HCT116 (cell line): ENCODE measurements around the gene TLCD3B.

Experiments used
- CTCF ChIP-seq, 3 experiments: fragments of 200-600 bp in 1 of 3; sonication (generic) in 1 of 3; IDR thresholded peaks in 2 of 3; conservative IDR thresholded peaks in 1 of 3; 2 replicates each; pipeline ENCODE4 v1.5.1; 2012 to 2017; ENCODE audit warnings: low read depth in 2 of 3, low read length in 2 of 3, antibody characterized with exemption in 1 of 3, borderline replicate concordance in 1 of 3, control low read depth in 1 of 3, mild to moderate bottlenecking in 1 of 3, mixed read lengths in 1 of 3, mixed run types in 1 of 3, moderate library complexity in 1 of 3; ENCODE audit not compliant: insufficient read depth in 1 of 3
- EZH2phosphoT487 ChIP-seq: fragments of 200-600 bp; IDR thresholded peaks from 2 replicates; pipeline ENCODE4 v1.6.1; 2018; ENCODE audit warnings: antibody characterized with exemption, borderline replicate concordance
- TF ChIP-seq, protein P1 (sequence below): IDR thresholded peaks from 2 replicates; pipeline ENCODE4 v1.6.1; 2012; ENCODE audit warnings: low read depth

GRCh38 chr16:30077656-30078055, 46.6 kb upstream of the TLCD3B start:
- TF ChIP-seq EZH2phosphoT487 (no peak), CTCF (IDR thresholded peaks at IDR 0.05 in 2 of 3, conservative IDR thresholded peaks at IDR 0.05 in 1 of 3; ENCODE audit: borderline replicate concordance in 1 of 3, insufficient read depth in 1 of 3, low read depth in 2 of 3, low read length in 2 of 3) (no peak)
- TF ChIP-seq, protein P1, sequence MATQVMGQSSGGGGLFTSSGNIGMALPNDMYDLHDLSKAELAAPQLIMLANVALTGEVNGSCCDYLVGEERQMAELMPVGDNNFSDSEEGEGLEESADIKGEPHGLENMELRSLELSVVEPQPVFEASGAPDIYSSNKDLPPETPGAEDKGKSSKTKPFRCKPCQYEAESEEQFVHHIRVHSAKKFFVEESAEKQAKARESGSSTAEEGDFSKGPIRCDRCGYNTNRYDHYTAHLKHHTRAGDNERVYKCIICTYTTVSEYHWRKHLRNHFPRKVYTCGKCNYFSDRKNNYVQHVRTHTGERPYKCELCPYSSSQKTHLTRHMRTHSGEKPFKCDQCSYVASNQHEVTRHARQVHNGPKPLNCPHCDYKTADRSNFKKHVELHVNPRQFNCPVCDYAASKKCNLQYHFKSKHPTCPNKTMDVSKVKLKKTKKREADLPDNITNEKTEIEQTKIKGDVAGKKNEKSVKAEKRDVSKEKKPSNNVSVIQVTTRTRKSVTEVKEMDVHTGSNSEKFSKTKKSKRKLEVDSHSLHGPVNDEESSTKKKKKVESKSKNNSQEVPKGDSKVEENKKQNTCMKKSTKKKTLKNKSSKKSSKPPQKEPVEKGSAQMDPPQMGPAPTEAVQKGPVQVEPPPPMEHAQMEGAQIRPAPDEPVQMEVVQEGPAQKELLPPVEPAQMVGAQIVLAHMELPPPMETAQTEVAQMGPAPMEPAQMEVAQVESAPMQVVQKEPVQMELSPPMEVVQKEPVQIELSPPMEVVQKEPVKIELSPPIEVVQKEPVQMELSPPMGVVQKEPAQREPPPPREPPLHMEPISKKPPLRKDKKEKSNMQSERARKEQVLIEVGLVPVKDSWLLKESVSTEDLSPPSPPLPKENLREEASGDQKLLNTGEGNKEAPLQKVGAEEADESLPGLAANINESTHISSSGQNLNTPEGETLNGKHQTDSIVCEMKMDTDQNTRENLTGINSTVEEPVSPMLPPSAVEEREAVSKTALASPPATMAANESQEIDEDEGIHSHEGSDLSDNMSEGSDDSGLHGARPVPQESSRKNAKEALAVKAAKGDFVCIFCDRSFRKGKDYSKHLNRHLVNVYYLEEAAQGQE: no peak
